ENCODE results near the gene RANGRF. TPM values are rescaled to one million over a fixed set of nuclear protein-coding genes. Genes with fewer than 3 reads are reported as not detected.
A peak's percentile ranks its signal among the peaks of the same experiment; 100 is the strongest.

RANGRF gene
- total and polyA plus RNA-seq, 4 donors = 15.5 to 60.1 (median 35.4) TPM

DNA sequence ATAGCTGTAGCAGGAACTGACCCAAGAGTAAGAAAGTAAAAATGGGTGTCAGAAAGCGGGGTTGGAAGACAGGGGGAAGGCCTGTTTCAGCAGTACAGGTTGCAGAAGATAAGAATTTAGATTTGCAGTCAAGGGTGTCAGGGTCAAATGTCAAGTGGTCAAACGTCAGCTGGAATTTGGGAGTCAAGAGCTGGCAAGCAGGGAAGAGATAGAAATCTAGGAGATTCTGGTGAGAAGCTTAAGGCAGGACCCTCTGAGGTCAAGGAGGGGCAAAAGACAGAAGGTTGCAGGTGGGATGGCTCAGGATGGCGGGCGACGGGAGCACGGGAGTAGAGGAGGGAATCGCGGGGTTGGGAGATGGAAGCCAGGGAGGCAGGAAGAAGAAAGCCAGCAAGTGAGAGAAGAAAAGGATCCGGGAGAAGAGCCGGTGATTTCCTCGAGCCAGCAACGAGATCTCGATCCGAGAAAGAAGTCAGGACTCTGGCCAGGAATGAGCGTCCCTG lies 6.4 kb downstream of the RANGRF start:
- DNase-seq (no peak), ATAC-seq (ENCODE audit: insufficient read depth, low FRiP score) (no peak)
- peaks cover 0 to 7% (median 5%) of the 10 kb centered on the region in 5 donors for H3K4me1 ChIP-seq (ENCODE audit: control insufficient read depth in 5 of 5, insufficient read depth in 5 of 5, low read length in 5 of 5)
- 7 to 8% methylated on average over 15 of the region's 15 CpGs for WGBS, 2 donors
- TF ChIP-seq CTCF (IDR thresholded peaks at IDR 0.05; ENCODE audit: control extremely low read depth, extremely low read depth) = no peak
- H3K9ac ChIP-seq (ENCODE audit: insufficient read depth in 1 of 2, low read length in 2 of 2) = peak overlapping the region; percentile 23 to 37
- H3K27ac ChIP-seq (ENCODE audit: low read depth in 1 of 2, low read length in 1 of 2) = peak overlapping the region; percentile 90 to 96
- no peaks in the 10 kb centered on the region for H3K9me3 ChIP-seq (ENCODE audit: control insufficient read depth in 4 of 4, insufficient read depth in 3 of 4, low read length in 3 of 4)
- no peaks in the 10 kb centered on the region for H3K27me3 ChIP-seq (ENCODE audit: control insufficient read depth in 3 of 3, insufficient read depth in 3 of 3, low read length in 2 of 3)
- no peaks in the 10 kb centered on the region for H3K36me3 ChIP-seq (ENCODE audit: control insufficient read depth in 4 of 4, insufficient read depth in 4 of 4, low read length in 4 of 4)
- no peak overlapping the region for H3K4me3 ChIP-seq

GRCh38 chr17:8300226-8300625 lies 11.8 kb downstream of the RANGRF start:
- H3K4me3 ChIP-seq = no peak overlapping the region
- H3K36me3 ChIP-seq (ENCODE audit: control insufficient read depth in 4 of 4, insufficient read depth in 4 of 4, low read length in 4 of 4) = no peaks in the 10 kb centered on the region
- no peak overlapping the region for H3K27ac ChIP-seq (ENCODE audit: low read depth in 1 of 2, low read length in 1 of 2)
- ATAC-seq (ENCODE audit: insufficient read depth, low FRiP score) = no peak
- 34 to 47% methylated on average over 3 of the region's 3 CpGs for WGBS, 2 donors
- H3K27me3 ChIP-seq (ENCODE audit: control insufficient read depth in 3 of 3, insufficient read depth in 3 of 3, low read length in 2 of 3) = no peaks in the 10 kb centered on the region
- no peak overlapping the region for H3K9ac ChIP-seq (ENCODE audit: insufficient read depth in 1 of 2, low read length in 2 of 2)
- H3K4me1 ChIP-seq (ENCODE audit: control insufficient read depth in 5 of 5, insufficient read depth in 5 of 5, low read length in 5 of 5) = no peaks in the 10 kb centered on the region
- H3K9me3 ChIP-seq (ENCODE audit: control insufficient read depth in 4 of 4, insufficient read depth in 3 of 4, low read length in 3 of 4) = no peaks in the 10 kb centered on the region
- no peak for TF ChIP-seq CTCF (IDR thresholded peaks at IDR 0.05; ENCODE audit: control extremely low read depth, extremely low read depth)
- no peak for DNase-seq

GRCh38 chr17:8300627-8301242 lies 12.3 kb downstream of the RANGRF start:
- WGBS, 2 donors = 11 to 14% methylated on average over 8 of the region's 8 CpGs
- peak; percentile 83 for ATAC-seq (ENCODE audit: insufficient read depth, low FRiP score)

More at GRCh38 chr17:8300627-8301242, 12.3 kb downstream of the RANGRF start:
- H3K27ac ChIP-seq (ENCODE audit: low read depth in 1 of 2, low read length in 1 of 2) = no peak overlapping the region
- TF ChIP-seq CTCF (IDR thresholded peaks at IDR 0.05; ENCODE audit: control extremely low read depth, extremely low read depth) = peak; percentile 79
- H3K4me3 ChIP-seq = no peak overlapping the region
- no peaks in the 10 kb centered on the region for H3K27me3 ChIP-seq (ENCODE audit: control insufficient read depth in 3 of 3, insufficient read depth in 3 of 3, low read length in 2 of 3)
- no peak overlapping the region for H3K9ac ChIP-seq (ENCODE audit: insufficient read depth in 1 of 2, low read length in 2 of 2)
- H3K4me1 ChIP-seq (ENCODE audit: control insufficient read depth in 5 of 5, insufficient read depth in 5 of 5, low read length in 5 of 5) = no peaks in the 10 kb centered on the region
- no peaks in the 10 kb centered on the region for H3K9me3 ChIP-seq (ENCODE audit: control insufficient read depth in 4 of 4, insufficient read depth in 3 of 4, low read length in 3 of 4)
- DNase-seq = peak; percentile 69 to 83 (median 76)
- no peaks in the 10 kb centered on the region for H3K36me3 ChIP-seq (ENCODE audit: control insufficient read depth in 4 of 4, insufficient read depth in 4 of 4, low read length in 4 of 4)

Data from lung (tissue), 12 donors.